Aorta (tissue), 5 donors: Measurements from ENCODE around the gene DCTN3. TPM values are rescaled to one million over a fixed set of nuclear protein-coding genes. Genes with fewer than 3 reads are reported as not detected.

Experiments used
- ATAC-seq: fragments of 200-7000 bp; cut with Tn5 transposase; one replicate; pipeline ENCODE4 v1.9.1; 2022; ENCODE audit warnings: moderate library complexity; ENCODE audit not compliant: low FRiP score
- DNase-seq, 2 donors: peaks; one replicate each; pipeline ENCODE4 v3.0.0-alpha.2; 2020
- H3K27ac ChIP-seq, 2 donors: one replicate each; pipeline ENCODE4 v1.5.1; 2013; ENCODE audit warnings: low read length in 2 of 2, mild to moderate bottlenecking in 2 of 2, moderate library complexity in 2 of 2, control low read depth in 1 of 2, inconsistent platforms in 1 of 2, low read depth in 1 of 2
- H3K27me3 ChIP-seq, 2 donors: one replicate each; pipeline ENCODE4 v1.6.1; 2013; ENCODE audit warnings: control low read depth in 1 of 2, low read length in 1 of 2, mild to moderate bottlenecking in 1 of 2, moderate library complexity in 1 of 2; ENCODE audit not compliant: insufficient read depth in 2 of 2, control insufficient read depth in 1 of 2
- H3K36me3 ChIP-seq, 2 donors: one replicate each; pipeline ENCODE4 v1.6.1; 2013; ENCODE audit warnings: control low read depth in 1 of 2, low read length in 1 of 2, mild to moderate bottlenecking in 1 of 2; ENCODE audit not compliant: insufficient read depth in 2 of 2, control insufficient read depth in 1 of 2
- H3K4me1 ChIP-seq, 2 donors: one replicate each; pipeline ENCODE4 v1.6.1; 2013; ENCODE audit warnings: low read length in 2 of 2, control low read depth in 1 of 2, mild to moderate bottlenecking in 1 of 2, moderate library complexity in 1 of 2; ENCODE audit not compliant: insufficient read depth in 2 of 2, control insufficient read depth in 1 of 2
- H3K4me3 ChIP-seq, 2 donors: one replicate each; pipeline ENCODE4 v1.5.1; 2013; ENCODE audit warnings: low read length in 2 of 2, control low read depth in 1 of 2, mild to moderate bottlenecking in 1 of 2
- H3K9me3 ChIP-seq: one replicate; pipeline ENCODE4 v1.6.1; 2013; ENCODE audit warnings: mild to moderate bottlenecking, low read length; ENCODE audit not compliant: control insufficient read depth
- WGBS, 2 donors: extraction: QIAGEN DNeasy Blood & Tissue Kit; methylation state at CpG; one replicate each; pipeline ENCODE4 v1.1.7; 2013; 5-methylcytosine and 5-hydroxymethylcytosine counted together
- intact Hi-C, 2 donors: fragments of 100-400 bp; cut with DNase I; formaldehyde crosslinking; loops; one replicate each; pipeline versions ENCODE4 v1.14.2 to v1.15.0; 2022
- polyA plus RNA-seq, 2 donors: library from polyadenylated mRNA; stranded (reverse); fragments of 200-250 nt; gene quantifications; one replicate each; pipeline ENCODE4 v1.2.3, GENCODE V29; 2013
- total RNA-seq, 2 donors: library from RNA; stranded (reverse); fragmentation: NEBNext Ultra II Directional; extraction: Animal tissue kit (Norgen Biotek cat#: 25700); gene quantifications; one replicate each; pipeline ENCODE4 v1.2.1, GENCODE V29; 2021
- donor health status: healthy with polysubstance abuse.
- donor health status: Bipolar disorder and iron deficiency.
- donor health status: DM: no; HTN: no; CAD: no.
- donor health status: DM: no; HTN: no; CAD: no.
- donor health status: DM: yes; HTN: yes; CAD: no.

Gene DCTN3
- total and polyA plus RNA-seq, 4 donors: 56.7 to 111 (median 83.8) TPM

- no peaks in the 10 kb centered on the region for H3K9me3 ChIP-seq
- DNase-seq (peak; percentile 90 to 97), ATAC-seq (peak; percentile 89)
- intact Hi-C loops: loop anchor here (2.0 to 10.0 kb wide), 5 partner anchors 33 to 257 kb away; no protein-coding TSS in a partner anchor
- no peak overlapping the region for H3K27ac ChIP-seq
- H3K27me3 ChIP-seq: no peaks in the 10 kb centered on the region
- H3K4me1 ChIP-seq: no peaks in the 10 kb centered on the region
- no peaks in the 10 kb centered on the region for H3K36me3 ChIP-seq
- 1 to 3% methylated on average over 55 to 60 of the region's 60 CpGs for WGBS, 2 donors
- H3K4me3 ChIP-seq: peak overlapping the region in 1 of 2 donors; percentile 19
These were observed 28.9 kb downstream of the DCTN3 start for GRCh38 chr9:34591248-34591916.

GRCh38 chr9:34590381-34591247, 29.7 kb downstream of the DCTN3 start:
- ATAC-seq (peak; percentile 15), DNase-seq (peak; percentile 59 to 81)
- intact Hi-C loops: loop anchor here (2.0 to 10.0 kb wide), 5 partner anchors 32 to 256 kb away; no protein-coding TSS in a partner anchor
- 22% methylated on average over 35 to 40 of the region's 40 CpGs for WGBS, 2 donors
- H3K27me3 ChIP-seq: no peaks in the 10 kb centered on the region
- no peak overlapping the region for H3K27ac ChIP-seq
- H3K36me3 ChIP-seq: no peaks in the 10 kb centered on the region
- H3K9me3 ChIP-seq: no peaks in the 10 kb centered on the region
- H3K4me3 ChIP-seq: peak overlapping the region in 1 of 2 donors; percentile 19
- no peaks in the 10 kb centered on the region for H3K4me1 ChIP-seq

GRCh38 chr9:34589636-34590380, 30.5 kb downstream of the DCTN3 start, which contains the start of gene CNTFR:
CNTFR (minus strand) TSS chr9:34589724; CDS start chr9:34568981, 20,743 bp downstream.
- H3K4me3 ChIP-seq: peak within 1 kb of the TSS; percentile 38 to 48
- no peak within 1 kb of the TSS for H3K27ac ChIP-seq
- ATAC-seq: peak; percentile 28
- DNase-seq: peak in 1 of 2 donors; percentile 86
- intact Hi-C loops: loop anchor here (2.0 to 10.0 kb wide), 5 partner anchors 31 to 255 kb away; no protein-coding TSS in a partner anchor
- WGBS, 2 donors: 1% methylated on average over 36 to 104 of the region's 104 CpGs
- no peaks in the 10 kb centered on the region for H3K27me3 ChIP-seq
- H3K36me3 ChIP-seq: no peaks in the 10 kb centered on the region
- H3K9me3 ChIP-seq: no peaks in the 10 kb centered on the region
- no peaks in the 10 kb centered on the region for H3K4me1 ChIP-seq

GRCh38 chr9:34588671-34589635, 31.3 kb downstream of the DCTN3 start:
- 1% methylated on average over 56 to 86 of the region's 86 CpGs for WGBS, 2 donors
- peak in 1 of 2 donors; percentile 79 for DNase-seq
- intact Hi-C loops: no loop called here
- no peaks in the 10 kb centered on the region for H3K36me3 ChIP-seq
- no peaks in the 10 kb centered on the region for H3K9me3 ChIP-seq
- H3K4me1 ChIP-seq: no peaks in the 10 kb centered on the region
- ATAC-seq: no peak
- H3K27me3 ChIP-seq: no peaks in the 10 kb centered on the region
- peak overlapping the region; percentile 38 to 48 for H3K4me3 ChIP-seq
- H3K27ac ChIP-seq: no peak overlapping the region

- intact Hi-C loops: no loop called here
- 53 to 61% methylated on average over 2 of the region's 2 CpGs for WGBS, 2 donors
- no peaks in the 10 kb centered on the region for H3K27me3 ChIP-seq
These were observed 33.0 kb downstream of the DCTN3 start for GRCh38 chr9:34587271-34587670.

GRCh38 chr9:34585946-34586669, 34.2 kb downstream of the DCTN3 start:
- intact Hi-C loops: no loop called here

More at GRCh38 chr9:34587271-34587670, 33.0 kb downstream of the DCTN3 start:
- H3K27ac ChIP-seq: no peak overlapping the region
- H3K36me3 ChIP-seq: no peaks in the 10 kb centered on the region
- H3K9me3 ChIP-seq: no peaks in the 10 kb centered on the region
- ATAC-seq (no peak), DNase-seq (no peak)
- H3K4me3 ChIP-seq: no peak overlapping the region
- H3K4me1 ChIP-seq: no peaks in the 10 kb centered on the region

GRCh38 chr9:34584970-34585369, 35.3 kb downstream of the DCTN3 start:
- Histone ChIP-seq H3K36me3 (no peaks in the 10 kb centered on the region), H3K9me3 (no peaks in the 10 kb centered on the region), H3K27me3 (no peaks in the 10 kb centered on the region), H3K27ac (no peak overlapping the region), H3K4me3 (no peak overlapping the region), H3K4me1 (no peaks in the 10 kb centered on the region)
- ATAC-seq: no peak
- 69 to 72% methylated on average over 5 of the region's 5 CpGs for WGBS, 2 donors
- peak in 1 of 2 donors; percentile 14 for DNase-seq
- intact Hi-C loops: no loop called here

More at GRCh38 chr9:34585946-34586669, 34.2 kb downstream of the DCTN3 start:
- DNase-seq (peak in 1 of 2 donors; percentile 10), ATAC-seq (no peak)
- Histone ChIP-seq H3K27me3 (no peaks in the 10 kb centered on the region), H3K36me3 (no peaks in the 10 kb centered on the region), H3K4me3 (no peak overlapping the region), H3K27ac (no peak overlapping the region), H3K9me3 (no peaks in the 10 kb centered on the region), H3K4me1 (no peaks in the 10 kb centered on the region)
- 22 to 31% methylated on average over 11 of the region's 11 CpGs for WGBS, 2 donors
